Measurements from ENCODE around the gene ZNF670. TPM values are rescaled to one million over a fixed set of nuclear protein-coding genes. Genes with fewer than 3 reads are reported as not detected.

Gene ZNF670
- 4.5 and 17.1 TPM in 2 replicates for total RNA-seq (2011; cell fraction: chromatin; rRNA removed; ENCODE audit: low replicate concordance)
- 2.8 and 5.1 TPM in 2 replicates for total RNA-seq (2011; cell fraction: nucleolus; rRNA removed)
- total RNA-seq (2011; cell fraction: nucleoplasm; rRNA removed): 6.5 and 7.7 TPM in 2 replicates
- total RNA-seq (2014; rRNA removed): 6.7 and 8.9 TPM in 2 replicates
- total RNA-seq (2014; rRNA removed; fragmentation: Illumina TruSeq; extraction: Trizol): 14.5 and 17.8 TPM in 2 replicates
- total RNA-seq (2015; rRNA removed; fragmentation: Illumina TruSeq; extraction: Trizol): 10.3 and 11.2 TPM in 2 replicates
- total RNA-seq (2021): 7.1 and 7.9 TPM in 2 replicates
- 9.7 and 11.8 TPM in 2 replicates for polyA plus RNA-seq (2011; rRNA removed)
- 1.1 and 2.6 TPM in 2 replicates for polyA plus RNA-seq (2011; cell fraction: cytosol; rRNA removed)
- 2.7 and 4.4 TPM in 2 replicates for polyA plus RNA-seq (2011; cell fraction: nucleus; rRNA removed)
- polyA plus RNA-seq (2012): 5.9 and 6.1 TPM in 2 replicates
- polyA plus RNA-seq (2014; fragmentation: Illumina TruSeq; extraction: Trizol): 11.1 and 12.4 TPM in 2 replicates
- polyA plus RNA-seq (2014; fragmentation: Nextera tagmentation; extraction: Ambion mirVana): 10 to 100 TPM; 17.3 to 23.4 TPM
- polyA plus RNA-seq (2014; rRNA removed): 8.2 and 8.7 TPM in 2 replicates
- polyA minus RNA-seq (2011; rRNA and poly(A)+ RNA removed): 11.7 and 13.9 TPM in 2 replicates
- 3.2 and 4.0 TPM in 2 replicates for polyA minus RNA-seq (2011; cell fraction: cytosol; rRNA and poly(A)+ RNA removed)
- polyA minus RNA-seq (2011; cell fraction: nucleus; rRNA and poly(A)+ RNA removed): 3.4 and 6.0 TPM in 2 replicates
- Bru-seq, nascent RNA: percentile 86 among the genes with signal in this experiment
- BruChase-seq, experiment 1, labeled RNA remaining after a 2-hour chase: percentile 97 among the genes with signal in this experiment
- percentile 97 among the genes with signal in this experiment for BruChase-seq, experiment 2, labeled RNA remaining after a 6-hour chase
- long read RNA-seq, experiment 1, transcript ZNF670-201 (4 exons, 1,994 nt): major isoform, 52 of 70 reads
- long read RNA-seq, experiment 1, partial matches to known transcripts: 4 of 70 reads
- long read RNA-seq, experiment 1, other reads (novel, unspliced or antisense): 14 of 70 reads
- long read RNA-seq, experiment 2, transcript ZNF670-201 (4 exons, 1,994 nt): major isoform, 5 of 7 reads
- long read RNA-seq, experiment 2, partial matches to known transcripts: 2 of 7 reads
- long read RNA-seq, experiment 2, other reads (novel, unspliced or antisense): 0 of 7 reads
- long read RNA-seq, experiment 3, transcript ZNF670-201 (4 exons, 1,994 nt): major isoform, 20 of 24 reads
- long read RNA-seq, experiment 3, partial matches to known transcripts: 0 of 24 reads
- long read RNA-seq, experiment 3, other reads (novel, unspliced or antisense): 4 of 24 reads

- Histone ChIP-seq H3K4me2 (ENCODE audit: insufficient read depth, low read length) (peak within 1 kb of the TSS; percentile 87), H3K36me3 (ENCODE audit: control insufficient read depth, insufficient read depth, low read length) (no peaks in the 10 kb centered on the region; the same call in 2 of the 3 replicates), H3K4me3 (peak within 1 kb of the TSS; percentile 80), H3K27ac (ENCODE audit: extremely low read depth, low read depth, low read length) (peak within 1 kb of the TSS; percentile 85), H3K9me1 (ENCODE audit: control insufficient read depth, insufficient read depth, low read length) (no peaks in the 10 kb centered on the region), H3K9me3 (replicated peaks; ENCODE audit: control insufficient read depth, insufficient read depth, low read depth, low read length) (peaks cover 7% of the 10 kb centered on the region; the same call in 1 of the 2 replicates), H3K9ac (ENCODE audit: insufficient read depth in 1 of 2, low read depth in 2 of 2, low read length in 2 of 2) (peak within 1 kb of the TSS; percentile 93 to 100), H4K20me1 (replicated peaks; ENCODE audit: control insufficient read depth, insufficient read depth, low read length) (no peaks in the 10 kb centered on the region), H2AFZ (ENCODE audit: low read depth, low read length) (peak within 1 kb of the TSS; percentile 97), H3K79me2 (ENCODE audit: control insufficient read depth, insufficient read depth, low read length) (peaks cover 42% of the 10 kb centered on the region), H3K27me3 (ENCODE audit: control insufficient read depth in 2 of 2, insufficient read depth in 2 of 2, low read length in 2 of 2) (no peaks in the 10 kb centered on the region), H3K4me1 (replicated peaks in 1 of 2; ENCODE audit: control insufficient read depth in 2 of 2, insufficient read depth in 2 of 2, low read length in 2 of 2) (peaks cover 8 to 11% of the 10 kb centered on the region in 2 experiments; a peak in 4 of 5 replicates)
- FAIRE-seq: peak; percentile 94
- ChIA-PET POLR2A (interaction anchor here (0.6 to 1.6 kb wide), 4 partner anchors 33 to 311 kb away, joined by 3 to 8 read pairs (median 4); no protein-coding TSS in a partner anchor), CTCF (ENCODE audit: low intra/inter-chr PET ratio) (no interaction called here)
- DNase-seq (ENCODE audit: extremely low read depth in 1 of 4, low spot score in 3 of 4): peak; percentile 98 to 99 (median 98)
- intact Hi-C loops (cut with micrococcal nuclease): loop anchor here (1.0 to 5.0 kb wide), 3 partner anchors 26 to 171 kb away; partner anchors contain the start of genes ZNF669 and ZNF695
- in situ Hi-C loops (cut with MboI): no loop called here
- WGBS (ENCODE audit: insufficient coverage, low coverage, missing lambda C conversion rate): under 1% methylated on average over 57 of the region's 57 CpGs
- ATAC-seq: peak; percentile 99
- BruUV-seq (replicated peaks): TSS peak; percentile 77
- no peak; the same call in 1 of the 2 replicates for TF ChIP-seq FOXM1 (IDR thresholded peaks at IDR 0.05; ENCODE audit: low read depth)
- TF ChIP-seq FOXM1 (CRISPR knock-in tag; IDR thresholded peaks at IDR 0.05; ENCODE audit: low read depth): no peak
- TF ChIP-seq E2F8 (IDR thresholded peaks at IDR 0.05; ENCODE audit: low read depth, partially characterized antibody): peak; percentile 59
- peak; percentile 94 for TF ChIP-seq PHF8 (IDR thresholded peaks at IDR 0.05; ENCODE audit: borderline replicate concordance, low read length)
- no peak for TF ChIP-seq HDAC3 (IDR thresholded peaks at IDR 0.05; ENCODE audit: borderline replicate concordance, partially characterized antibody)
- no peak for TF ChIP-seq ID3 (CRISPR knock-in tag; IDR thresholded peaks at IDR 0.05)
- TF ChIP-seq ID3 (tag; IDR thresholded peaks at IDR 0.05): peak; percentile 48; the same call in 1 of the 2 replicates
- no peak for TF ChIP-seq SLC30A9 (CRISPR knock-in tag; IDR thresholded peaks at IDR 0.05)
- TF ChIP-seq ATF1 (CRISPR knock-in tag; IDR thresholded peaks at IDR 0.05): 0 out of 2 replicates have a peak, but pooled peaks have one; percentile 33
- TF ChIP-seq ATF1 (tag; IDR thresholded peaks at IDR 0.05): peak; percentile 83
- TF ChIP-seq MED1 (CRISPR knock-in tag; IDR thresholded peaks at IDR 0.05; ENCODE audit: borderline replicate concordance): no peak
- TF ChIP-seq RAD51 (IDR thresholded peaks at IDR 0.05; ENCODE audit: borderline replicate concordance, low read depth): no peak
- TF ChIP-seq ZNF146 (CRISPR knock-in tag; IDR thresholded peaks at IDR 0.05; ENCODE audit: unreplicated experiment): no peak
These were observed at the start of gene ZNF670 for GRCh38 chr1:247078258-247079140. TSS of gene ZNF670 (minus strand) at chr1:247078811. CDS start at chr1:247078596, 215 bp downstream.

All from K562 (cell line).